Hindlimb muscle (tissue), 1 donor: ENCODE measurements around the gene NSD1. TPM values are rescaled to one million over a fixed set of nuclear protein-coding genes. Genes with fewer than 3 reads are reported as not detected.

Experiments used
- DNase-seq: peaks from one replicate; pipeline ENCODE4 v3.0.0-alpha.2; 2013
- polyA plus RNA-seq: library from polyadenylated mRNA; unstranded; fragments of 120-200 nt; gene quantifications from one replicate; pipeline ENCODE4 v1.2.1, GENCODE V29; 2013; ENCODE audit not compliant: insufficient read length

NSD1 gene
- 47.8 TPM for polyA plus RNA-seq

- peak; percentile 95 for DNase-seq
Observed at GRCh38 chr5:177133096-177133852, at the start of gene NSD1. TSS of gene NSD1 (plus strand) at chr5:177133773. CDS start at chr5:177135104, 1,331 bp downstream.

- no peak for DNase-seq
Observed at GRCh38 chr5:177084175-177084574, 49.4 kb upstream of the NSD1 start.

- no peak for DNase-seq
Observed at GRCh38 chr5:177085985-177086653, 47.5 kb upstream of the NSD1 start.

GRCh38 chr5:177086654-177087397 lies 46.7 kb upstream of the NSD1 start, which contains the start of gene FGFR4:
TSS of gene FGFR4 (plus strand) at chr5:177086915. CDS start at chr5:177089603, 2,688 bp downstream.
- DNase-seq: peak; percentile 63

- no peak for DNase-seq
Observed at GRCh38 chr5:177087398-177088005, 46.1 kb upstream of the NSD1 start.

- DNase-seq: no peak
Observed at GRCh38 chr5:177089127-177089526, 44.4 kb upstream of the NSD1 start.

- no peak for DNase-seq
Observed at GRCh38 chr5:177089825-177090641, 43.5 kb upstream of the NSD1 start.

GRCh38 chr5:177090813-177091212 lies 42.8 kb upstream of the NSD1 start:
- DNase-seq: no peak

- no peak for DNase-seq
Observed at GRCh38 chr5:177091232-177091631, 42.3 kb upstream of the NSD1 start.

GRCh38 chr5:177092178-177093081 lies 41.1 kb upstream of the NSD1 start:
- DNase-seq: no peak

GRCh38 chr5:177093082-177093712 lies 40.4 kb upstream of the NSD1 start:
- no peak for DNase-seq

- no peak for DNase-seq
Observed at GRCh38 chr5:177093803-177094202, 39.8 kb upstream of the NSD1 start.

- peak; percentile 73 for DNase-seq
Observed at GRCh38 chr5:177094224-177095087, 39.1 kb upstream of the NSD1 start.

- no peak for DNase-seq
Observed at GRCh38 chr5:177095088-177095669, 38.4 kb upstream of the NSD1 start.

- no peak for DNase-seq
Observed at GRCh38 chr5:177096162-177097015, 37.2 kb upstream of the NSD1 start.

- DNase-seq: no peak
Observed at GRCh38 chr5:177097016-177097985, 36.3 kb upstream of the NSD1 start.

GRCh38 chr5:177098120-177098469 lies 35.5 kb upstream of the NSD1 start:
- DNase-seq: no peak
